HG02981 (cell line): ENCODE data around the gene ZDHHC20.
A peak's percentile ranks its signal among the peaks of the same experiment; 100 is the strongest.

Experiments
- ATAC-seq: cut with Tn5 transposase; IDR thresholded peaks from one replicate; pipeline ENCODE4 v1.9.1; 2021; ENCODE audit warnings: mild to moderate bottlenecking, moderate library complexity; ENCODE audit not compliant: unreplicated experiment

Gene ZDHHC20, protein sequence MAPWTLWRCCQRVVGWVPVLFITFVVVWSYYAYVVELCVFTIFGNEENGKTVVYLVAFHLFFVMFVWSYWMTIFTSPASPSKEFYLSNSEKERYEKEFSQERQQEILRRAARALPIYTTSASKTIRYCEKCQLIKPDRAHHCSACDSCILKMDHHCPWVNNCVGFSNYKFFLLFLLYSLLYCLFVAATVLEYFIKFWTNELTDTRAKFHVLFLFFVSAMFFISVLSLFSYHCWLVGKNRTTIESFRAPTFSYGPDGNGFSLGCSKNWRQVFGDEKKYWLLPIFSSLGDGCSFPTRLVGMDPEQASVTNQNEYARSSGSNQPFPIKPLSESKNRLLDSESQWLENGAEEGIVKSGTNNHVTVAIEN

GRCh38 chr13:21458813-21459701 lies at the start of gene ZDHHC20:
ZDHHC20 (minus strand) TSS chr13:21459303; CDS start chr13:21459171, 132 bp downstream.
- ATAC-seq, result peak; percentile 80

DNA sequence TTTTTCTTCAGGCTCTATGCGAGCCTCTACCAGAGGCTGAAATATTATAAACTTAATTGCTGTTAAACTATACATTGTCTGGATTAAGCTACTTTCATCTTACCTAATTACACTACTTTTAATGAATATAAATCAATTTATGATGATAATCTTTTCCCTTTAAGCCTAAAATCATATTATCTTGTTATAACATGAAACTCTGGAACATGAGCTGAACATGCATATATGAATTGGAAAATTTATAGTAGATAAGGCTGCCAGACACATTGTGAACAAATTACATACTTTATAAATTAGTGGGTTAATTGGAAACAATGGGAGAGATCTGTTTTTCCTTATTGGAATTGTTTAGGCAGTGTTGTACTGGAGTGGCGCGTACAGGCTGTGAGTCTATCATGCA lies 45.3 kb upstream of the ZDHHC20 start:
- no peak for ATAC-seq

- ATAC-seq, result no peak
Observed at GRCh38 chr13:21501686-21502085, 42.6 kb upstream of the ZDHHC20 start.

DNA sequence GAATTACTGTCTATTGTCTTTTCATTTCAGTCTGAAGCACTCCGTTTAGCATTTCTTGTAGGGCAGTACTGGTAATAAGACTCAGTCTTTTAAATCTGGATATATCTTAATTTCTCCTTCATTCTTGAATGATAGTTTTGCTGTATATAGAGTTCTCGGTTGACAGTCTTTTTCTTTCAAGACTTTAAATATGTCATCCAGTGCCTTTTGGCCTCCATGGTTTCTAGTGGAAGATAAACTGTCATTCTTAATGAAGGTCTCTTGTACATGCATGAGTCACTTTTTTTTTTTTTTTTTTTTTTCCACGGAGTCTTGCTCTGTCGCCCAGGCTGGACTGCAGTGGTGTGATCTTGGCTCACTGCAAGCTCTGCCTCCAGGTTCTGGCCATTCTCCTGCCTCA lies 27.2 kb upstream of the ZDHHC20 start:
- ATAC-seq, result no peak

GRCh38 chr13:21483748-21484147 lies 24.6 kb upstream of the ZDHHC20 start:
- no peak for ATAC-seq

GRCh38 chr13:21481359-21481758 lies 22.3 kb upstream of the ZDHHC20 start:
- ATAC-seq, result no peak

DNA sequence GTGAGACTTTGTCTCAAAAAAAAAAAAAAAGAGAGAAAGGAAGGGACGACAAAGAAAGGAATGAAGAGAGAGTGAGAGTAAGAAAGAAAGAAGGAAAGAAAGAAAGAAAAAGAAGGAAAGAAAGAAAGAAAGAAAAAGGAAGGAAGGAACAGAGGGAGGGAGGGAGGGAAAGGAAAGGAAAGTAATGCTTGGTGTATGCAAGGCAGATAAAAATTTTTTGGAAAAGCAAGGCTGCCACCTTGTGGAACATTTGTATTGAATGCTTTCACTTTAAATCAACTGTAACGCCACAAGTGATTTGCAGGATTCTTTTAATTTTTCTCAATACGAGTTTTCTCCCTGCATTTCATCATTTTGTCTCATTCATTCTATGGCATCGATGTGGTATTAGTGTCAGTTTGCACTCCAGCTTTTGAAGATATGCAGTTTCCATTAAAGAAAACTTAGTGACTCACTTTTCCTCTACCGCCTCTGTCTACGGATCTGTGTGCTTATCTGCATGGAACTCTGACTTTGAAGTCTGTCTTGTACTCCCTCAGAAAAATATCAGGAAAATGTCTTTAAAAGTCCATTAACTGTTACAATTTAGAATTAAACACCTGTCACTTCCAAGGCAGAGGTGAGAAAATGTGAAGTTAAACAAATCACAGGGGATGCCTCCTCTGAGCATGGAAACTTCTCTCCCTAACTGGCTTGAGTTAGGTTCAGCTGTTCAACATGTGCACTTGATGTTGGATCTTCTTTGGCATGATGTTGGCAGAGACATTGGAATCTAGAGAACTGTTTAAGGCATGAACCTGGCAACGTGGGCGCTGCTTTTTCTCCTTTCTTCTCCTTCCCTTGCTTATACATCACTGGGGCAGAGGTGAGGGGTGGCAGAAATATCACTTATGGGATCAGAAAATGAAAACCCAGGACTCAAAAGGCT lies 20.0 kb upstream of the ZDHHC20 start:
- ATAC-seq, result no peak

DNA sequence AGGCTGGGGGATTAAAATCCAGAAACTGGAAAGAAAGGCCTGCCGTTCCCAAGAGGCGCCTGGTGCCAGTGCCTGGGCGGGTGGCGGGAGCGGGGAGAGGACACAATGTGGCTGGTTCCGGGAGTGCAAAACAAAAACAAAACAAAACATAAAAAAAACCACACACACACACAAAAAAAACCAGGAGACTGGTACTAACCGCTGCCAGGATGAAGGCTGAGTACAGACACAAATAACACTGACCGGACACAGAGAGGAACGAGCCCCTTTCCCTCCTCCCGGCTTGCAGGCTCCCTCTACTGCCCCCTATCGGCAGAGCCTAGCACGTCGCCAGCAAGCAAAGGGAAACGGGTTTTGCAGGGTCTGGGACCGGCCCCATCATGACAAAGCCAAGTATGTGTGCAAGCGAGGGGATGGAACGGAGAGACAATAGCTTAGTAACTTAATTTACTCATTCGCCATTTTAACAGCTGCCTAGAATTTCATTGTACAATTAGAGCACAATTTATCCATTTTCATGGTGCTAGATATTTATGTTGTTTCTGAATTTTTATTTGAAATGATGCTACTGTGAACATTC lies 17.9 kb upstream of the ZDHHC20 start:
- peak; percentile 78 for ATAC-seq

DNA sequence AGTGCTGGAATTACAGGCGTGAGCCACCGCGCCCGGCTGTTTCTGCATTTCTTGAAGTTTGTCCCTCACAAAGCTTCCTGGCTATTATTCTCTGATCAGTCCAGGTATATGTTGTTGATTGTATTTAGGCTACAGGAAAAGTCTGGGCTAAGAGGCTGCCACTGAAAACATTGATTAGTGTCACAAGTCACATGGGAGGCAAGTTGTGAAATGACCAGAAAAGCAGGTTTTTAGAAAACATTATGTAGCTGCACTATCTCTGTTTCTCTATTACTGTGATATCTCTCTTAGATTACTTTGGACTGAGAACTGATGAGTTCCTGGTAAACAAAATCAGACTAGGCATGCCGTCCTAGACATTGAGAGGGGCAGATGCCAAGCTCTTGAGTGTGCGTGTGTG lies 16.0 kb upstream of the ZDHHC20 start:
- no peak for ATAC-seq

- ATAC-seq, result no peak
Observed at GRCh38 chr13:21470785-21471184, 11.7 kb upstream of the ZDHHC20 start.

GRCh38 chr13:21466527-21466926 lies 7.4 kb upstream of the ZDHHC20 start:
- ATAC-seq, result no peak

DNA sequence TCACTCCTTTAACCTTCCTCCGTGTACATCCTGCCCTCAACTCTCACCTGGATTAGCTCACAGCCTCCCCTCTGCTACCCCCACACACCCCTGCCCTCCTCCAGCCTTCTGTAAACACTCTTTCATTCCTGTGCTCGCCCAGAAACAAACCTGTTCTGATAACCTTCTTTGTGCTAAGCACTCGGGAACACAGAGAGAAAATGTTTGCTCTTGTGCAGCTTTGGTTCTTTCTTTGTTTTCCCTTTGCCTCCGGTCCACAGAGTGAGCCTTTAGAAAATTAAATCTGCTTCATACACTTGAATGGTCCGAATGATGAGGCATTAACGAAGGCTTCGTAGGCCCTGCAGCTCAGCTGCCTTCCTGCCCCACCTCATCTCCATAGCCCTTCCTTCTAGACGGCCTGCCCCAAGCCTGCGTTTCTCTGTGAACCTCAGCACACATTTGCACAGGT lies 6.6 kb upstream of the ZDHHC20 start:
- no peak for ATAC-seq

DNA sequence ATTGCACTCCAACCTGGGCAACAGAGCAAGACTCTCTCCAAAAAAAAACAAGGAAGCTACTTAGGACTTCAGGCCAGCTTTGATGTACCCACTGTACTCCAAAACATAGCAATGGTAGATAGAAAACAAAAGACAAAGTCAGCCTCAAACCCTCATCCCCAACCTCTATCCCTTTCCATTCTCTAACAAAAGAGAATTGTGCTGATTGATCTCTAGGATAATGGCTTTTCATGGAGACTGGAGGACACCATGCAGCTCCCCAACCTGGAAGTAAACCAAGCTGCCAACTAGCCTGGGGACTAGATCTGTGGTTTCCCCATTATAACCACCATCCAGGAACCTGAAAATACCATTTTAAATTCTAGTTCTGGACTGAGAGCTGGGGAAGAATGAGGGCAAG lies 4.3 kb upstream of the ZDHHC20 start:
- ATAC-seq, result no peak

DNA sequence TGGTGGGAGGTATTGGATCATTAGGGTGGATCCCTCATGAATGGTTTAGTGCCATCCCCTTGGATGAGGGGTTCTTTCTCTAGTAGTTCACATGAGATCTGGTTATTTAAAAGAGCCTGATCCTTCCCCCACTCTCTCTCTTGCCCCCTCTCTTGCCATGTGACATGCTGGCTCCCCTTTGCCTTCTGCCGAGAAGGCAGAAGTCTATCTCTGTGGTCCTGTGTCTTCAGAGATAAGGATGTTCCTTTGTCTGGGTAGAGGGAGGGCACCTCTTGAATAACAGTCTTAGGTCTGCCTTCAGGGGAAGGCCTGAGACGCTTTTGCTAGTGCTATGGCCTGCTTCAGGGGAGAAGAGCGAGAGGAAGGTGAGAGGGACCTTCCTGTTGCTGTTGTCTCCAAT lies 2.0 kb upstream of the ZDHHC20 start:
- ATAC-seq, result no peak

DNA sequence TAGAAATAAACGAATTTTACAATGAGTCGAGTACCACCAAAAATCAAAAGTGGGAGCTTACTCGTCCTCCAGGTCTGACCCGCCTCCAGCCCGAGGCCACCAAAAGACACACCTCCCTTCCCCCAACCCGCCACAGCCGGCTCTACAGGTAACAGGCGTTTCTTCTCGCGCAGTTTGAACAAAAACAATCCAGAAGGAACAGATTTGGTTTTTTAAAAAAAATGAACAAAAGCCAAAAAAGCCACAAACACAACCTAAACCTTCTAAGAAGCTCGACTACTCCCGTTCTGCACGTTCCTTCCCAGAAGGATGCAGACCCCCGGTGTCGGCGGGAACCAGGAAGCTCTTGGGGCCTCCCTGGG lies 671 bp downstream of the ZDHHC20 start:
- ATAC-seq, result peak; percentile 39

DNA sequence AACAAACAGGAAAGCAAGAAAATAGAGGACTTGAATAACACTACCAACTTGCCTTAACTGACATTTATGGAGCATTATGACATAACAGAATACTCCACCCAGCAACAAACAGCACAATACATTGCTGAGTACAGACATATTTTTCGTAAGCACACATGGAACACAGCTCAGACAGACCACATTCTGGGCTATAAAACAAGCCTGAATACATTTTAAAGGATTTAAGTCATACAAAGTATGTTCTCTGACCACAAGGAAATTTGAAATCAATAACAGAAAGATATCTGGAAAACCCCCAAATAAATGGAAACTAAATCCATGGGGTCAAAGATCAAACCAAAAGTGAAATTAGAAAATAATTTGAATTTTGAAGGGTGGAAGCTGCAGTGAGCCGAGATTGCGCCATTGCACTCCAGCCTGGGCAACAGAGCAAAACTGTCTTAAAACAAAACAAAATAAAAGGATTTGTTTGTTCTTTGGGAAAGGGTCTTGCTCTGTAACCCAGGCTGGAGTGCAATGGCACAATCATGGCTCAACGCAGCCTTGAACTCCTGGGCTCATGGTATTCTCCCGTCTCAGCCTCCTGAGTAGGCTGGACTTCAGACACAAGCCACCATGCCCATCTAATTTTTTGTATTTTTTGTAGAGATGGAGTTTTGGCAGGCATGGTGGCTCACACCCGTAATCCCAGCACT lies 5.6 kb downstream of the ZDHHC20 start:
- ATAC-seq, result no peak

DNA sequence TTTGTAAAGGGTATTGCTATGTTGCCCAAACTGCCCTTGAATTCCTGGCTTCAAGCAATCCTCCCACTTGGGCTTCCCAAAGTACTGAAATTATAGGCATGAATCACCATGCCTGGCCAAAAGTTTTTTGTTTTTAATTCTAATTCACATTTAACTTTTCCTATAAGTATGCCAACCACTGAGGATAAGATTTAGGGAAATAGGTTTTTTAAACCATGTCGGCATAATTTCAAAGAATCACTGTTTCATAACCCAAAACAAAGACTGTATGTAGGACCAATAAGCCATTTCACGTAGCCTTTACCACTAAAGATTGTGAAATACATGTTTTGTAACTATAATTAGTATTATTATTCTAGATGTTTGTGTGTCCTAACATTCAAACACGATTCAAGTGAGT lies 8.2 kb downstream of the ZDHHC20 start:
- ATAC-seq, result no peak

GRCh38 chr13:21446656-21447055 lies 12.4 kb downstream of the ZDHHC20 start:
- no peak for ATAC-seq

- ATAC-seq, result no peak
Observed at GRCh38 chr13:21445759-21446158, 13.3 kb downstream of the ZDHHC20 start.

DNA sequence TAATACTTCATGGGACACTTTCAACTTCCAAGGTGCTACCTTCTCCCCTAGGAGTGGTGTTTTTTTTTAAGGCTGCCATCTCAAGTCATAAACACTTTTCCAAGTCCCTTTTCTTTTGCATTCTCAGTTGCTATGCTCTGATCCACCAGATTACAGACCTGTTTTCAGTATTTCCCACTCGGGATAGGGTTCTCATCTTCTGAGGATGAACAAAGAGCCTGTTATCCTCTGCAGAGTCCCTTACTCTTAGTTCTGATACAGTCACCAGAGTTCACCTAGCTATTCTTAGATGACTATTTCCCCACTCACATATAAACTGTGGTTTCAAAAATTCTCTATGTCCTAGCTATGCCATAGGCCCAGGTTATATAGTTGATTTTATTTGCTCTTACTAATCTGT lies 15.9 kb downstream of the ZDHHC20 start:
- no peak for ATAC-seq
